SJCRH30 (cell line): ENCODE measurements around the gene MKNK1. TPM values are rescaled to one million over a fixed set of nuclear protein-coding genes. Genes with fewer than 3 reads are reported as not detected.
A peak's percentile ranks its signal among the peaks of the same experiment; 100 is the strongest.

ENCODE experiments used
- DNase-seq, 2 experiments: peaks; one replicate each; pipeline ENCODE4 v3.0.0-alpha.2; 2015 to 2020
- H3K27ac ChIP-seq: fragments of 250-450 bp; sonication (Bioruptor Pico); 2 replicates; pipeline ENCODE4 v1.5.1; 2020; ENCODE audit warnings: mild to moderate bottlenecking, moderate library complexity
- H3K27me3 ChIP-seq: fragments of 250-450 bp; sonication (Bioruptor Pico); 2 replicates; pipeline ENCODE4 v1.5.1; 2020; ENCODE audit warnings: mild to moderate bottlenecking, moderate library complexity
- H3K36me3 ChIP-seq: fragments of 250-450 bp; sonication (Bioruptor Pico); 2 replicates; pipeline ENCODE4 v1.5.1; 2020; ENCODE audit warnings: mild to moderate bottlenecking, moderate library complexity
- H3K4me1 ChIP-seq: fragments of 250-450 bp; sonication (Bioruptor Pico); 2 replicates; pipeline ENCODE4 v1.5.1; 2020; ENCODE audit warnings: mild to moderate bottlenecking, moderate library complexity
- H3K4me3 ChIP-seq: fragments of 250-450 bp; sonication (Bioruptor Pico); 2 replicates; pipeline ENCODE4 v1.5.1; 2020; ENCODE audit warnings: mild to moderate bottlenecking, moderate library complexity
- H3K9me3 ChIP-seq: fragments of 250-450 bp; sonication (Bioruptor Pico); replicated peaks from 2 replicates; pipeline ENCODE4 v1.5.1; 2020; ENCODE audit warnings: mild to moderate bottlenecking, moderate library complexity
- total RNA-seq: library from RNA; depleted of rRNA; stranded (reverse); fragments of >200 nt; shearing (Covaris generic); gene quantifications from 2 replicates; pipeline ENCODE4 v1.2.3, GENCODE V29; 2014

The MKNK1 gene
- total RNA-seq, 1 experiment from 2014 or later: 25.1 TPM

DNA sequence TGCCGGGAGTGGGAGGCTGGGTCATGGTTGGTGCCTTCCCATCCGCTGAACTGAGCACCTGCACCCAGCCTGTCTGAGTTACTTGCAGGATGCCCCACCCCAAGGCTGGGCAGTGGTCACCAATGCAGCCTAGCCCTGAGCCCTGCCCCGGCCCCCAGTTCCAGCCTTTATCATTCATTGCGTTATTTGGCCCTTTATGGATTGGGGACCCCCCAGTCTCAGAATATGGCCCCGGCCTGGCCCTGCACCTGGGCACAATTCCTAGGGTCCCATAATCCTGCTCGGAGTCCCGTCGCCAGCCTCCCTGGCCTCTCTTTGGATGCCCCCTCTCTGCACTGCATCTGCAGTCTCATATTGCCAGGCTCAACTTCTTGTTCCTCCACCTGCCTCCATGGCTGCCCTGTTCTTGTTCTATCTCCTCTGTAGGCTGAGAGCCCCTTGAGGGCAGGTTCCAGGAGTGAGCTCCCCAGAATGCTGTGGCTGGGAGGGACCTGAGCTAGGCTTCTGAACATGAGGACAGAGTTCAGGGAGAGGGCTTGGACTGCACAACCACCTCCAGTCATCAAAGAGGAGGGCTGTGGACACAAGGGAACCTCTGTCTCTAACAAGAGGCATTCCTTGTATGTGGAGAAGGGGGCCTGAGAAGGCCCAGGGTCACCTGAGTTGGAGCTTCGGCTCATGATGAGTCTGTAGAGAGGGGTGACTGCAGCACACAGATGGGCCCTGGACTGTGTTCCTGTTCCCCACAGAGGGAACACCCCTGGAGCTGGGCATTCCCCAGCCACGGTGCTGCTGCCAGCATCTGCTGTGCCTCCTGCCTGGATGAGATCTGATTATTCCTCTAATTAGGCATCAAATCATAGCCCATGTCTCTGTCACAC is 51.5 kb downstream of the MKNK1 start:
- no peak for DNase-seq
- no peaks in the 10 kb centered on the region for H3K4me1 ChIP-seq
- H3K36me3 ChIP-seq: no peaks in the 10 kb centered on the region
- no peaks in the 10 kb centered on the region for H3K27me3 ChIP-seq
- H3K27ac ChIP-seq: no peak overlapping the region
- no peaks in the 10 kb centered on the region for H3K9me3 ChIP-seq
- no peak overlapping the region for H3K4me3 ChIP-seq

DNA sequence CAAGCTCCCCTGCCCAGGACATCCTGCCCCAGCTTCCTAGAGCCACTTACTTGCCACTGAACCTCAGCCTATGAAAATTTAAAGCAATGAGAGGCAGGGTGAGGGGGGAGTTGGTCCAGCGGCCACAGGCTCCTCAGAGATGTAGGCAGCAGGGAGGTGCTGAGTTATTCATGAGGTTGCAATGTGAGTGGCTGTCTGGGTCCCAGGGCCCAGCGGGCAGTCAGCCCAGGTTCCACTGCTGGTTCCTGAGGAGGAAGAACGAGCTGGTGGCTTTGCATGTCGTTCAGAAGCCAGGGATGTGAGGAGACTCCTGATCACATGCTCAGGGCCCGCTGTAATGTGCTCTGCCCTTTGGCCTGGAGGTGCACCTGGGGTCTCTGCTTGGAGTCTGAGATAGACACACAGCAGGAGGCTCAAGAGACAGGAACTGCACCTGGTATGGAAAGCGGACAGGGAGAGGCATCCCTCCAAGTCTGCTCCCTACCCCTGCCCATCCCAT is 52.4 kb downstream of the MKNK1 start, which contains the start of gene KNCN:
Gene KNCN, minus strand, starts transcription at position 51 of the 499 bp plus-strand sequence. CDS start 432 bp downstream, outside the sequence.
- no peaks in the 10 kb centered on the region for H3K27me3 ChIP-seq
- peak within 1 kb of the TSS; percentile 36 for H3K4me3 ChIP-seq
- no peak within 1 kb of the TSS for H3K27ac ChIP-seq
- DNase-seq: no peak
- no peaks in the 10 kb centered on the region for H3K4me1 ChIP-seq
- no peaks in the 10 kb centered on the region for H3K36me3 ChIP-seq
- H3K9me3 ChIP-seq: no peaks in the 10 kb centered on the region

DNA sequence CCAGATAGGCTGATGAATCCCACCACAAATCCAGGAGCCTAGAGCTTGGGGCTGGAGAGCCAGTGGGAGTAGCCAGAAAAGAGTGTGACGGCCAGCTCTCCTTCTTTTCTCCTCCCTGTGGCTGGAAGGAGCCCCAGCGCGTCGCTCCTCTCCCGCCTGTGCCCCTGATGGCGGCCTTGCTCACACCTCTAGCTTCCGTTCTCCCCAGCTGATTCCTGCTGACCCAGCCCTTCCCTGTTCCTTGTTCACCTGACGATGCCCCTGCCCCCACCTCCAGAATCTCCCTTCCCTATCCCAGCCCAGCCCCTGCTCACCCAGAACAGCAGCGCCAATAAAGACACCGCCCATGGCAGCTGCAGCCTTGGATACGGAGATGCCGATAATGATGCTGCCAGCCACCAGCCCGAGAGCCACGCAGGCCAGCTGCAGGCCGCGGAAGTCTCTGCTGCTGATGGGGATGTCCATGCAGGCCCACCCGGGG is 53.3 kb downstream of the MKNK1 start:
- Histone ChIP-seq H3K4me1 (no peaks in the 10 kb centered on the region), H3K27me3 (0 out of 2 replicates have a peak, but pooled peaks cover 3% of the 10 kb centered on the region), H3K36me3 (no peaks in the 10 kb centered on the region), H3K9me3 (no peaks in the 10 kb centered on the region), H3K27ac (no peak overlapping the region), H3K4me3 (peak overlapping the region; percentile 36)
- peak; percentile 66 to 70 for DNase-seq

DNA sequence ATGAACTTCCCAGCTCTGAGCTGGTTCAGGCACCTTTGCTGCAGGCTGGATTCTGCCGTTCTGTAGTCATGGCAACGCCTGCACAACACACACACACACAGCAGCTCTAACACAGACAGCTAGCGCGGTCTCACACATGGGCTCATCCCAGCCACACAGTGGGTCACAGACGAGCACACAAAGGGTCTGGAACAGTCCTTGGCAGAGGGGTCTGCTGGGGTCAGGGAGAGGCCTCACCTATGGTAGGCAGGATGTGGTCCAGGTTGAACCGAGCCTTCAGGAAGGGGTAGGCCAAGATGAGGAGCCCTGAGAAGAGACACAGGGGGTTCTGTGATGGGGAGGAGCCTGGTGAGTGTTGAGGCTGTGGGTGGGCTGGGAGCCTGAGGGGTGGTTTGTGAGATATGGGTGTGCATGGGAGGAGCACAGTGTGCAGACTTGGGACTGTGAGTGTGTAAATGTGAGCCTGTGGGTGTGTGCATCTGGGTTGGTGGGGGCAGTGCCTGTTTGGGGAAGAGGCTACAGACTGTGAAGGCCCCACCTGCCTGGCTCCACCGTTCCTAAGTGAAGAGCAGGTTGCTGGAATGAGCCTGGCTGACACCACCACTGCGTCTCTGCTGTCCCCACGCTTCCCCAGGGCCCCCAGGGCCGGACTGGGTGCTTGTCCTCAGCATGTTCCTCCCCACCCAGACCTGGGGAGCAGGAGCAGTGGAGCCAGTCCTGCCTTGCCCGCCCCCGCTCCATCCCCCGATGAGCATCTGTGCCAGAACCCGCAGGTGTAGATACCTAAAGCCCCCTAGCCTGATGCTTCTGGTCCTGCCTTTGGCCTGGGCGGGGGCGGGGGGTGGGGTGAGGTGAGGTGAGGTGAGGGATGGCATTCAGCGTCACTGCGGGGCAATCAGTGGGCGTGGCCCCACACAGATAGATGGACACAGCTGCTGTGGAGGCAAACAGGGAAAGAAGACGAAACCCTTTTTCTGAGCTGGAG is 54.1 kb downstream of the MKNK1 start:
- no peaks in the 10 kb centered on the region for H3K9me3 ChIP-seq
- peak overlapping the region; percentile 36 for H3K4me3 ChIP-seq
- H3K27ac ChIP-seq: no peak overlapping the region
- no peaks in the 10 kb centered on the region for H3K4me1 ChIP-seq
- no peaks in the 10 kb centered on the region for H3K36me3 ChIP-seq
- DNase-seq: peak; percentile 57 to 73
- peaks cover 8% of the 10 kb centered on the region for H3K27me3 ChIP-seq

DNA sequence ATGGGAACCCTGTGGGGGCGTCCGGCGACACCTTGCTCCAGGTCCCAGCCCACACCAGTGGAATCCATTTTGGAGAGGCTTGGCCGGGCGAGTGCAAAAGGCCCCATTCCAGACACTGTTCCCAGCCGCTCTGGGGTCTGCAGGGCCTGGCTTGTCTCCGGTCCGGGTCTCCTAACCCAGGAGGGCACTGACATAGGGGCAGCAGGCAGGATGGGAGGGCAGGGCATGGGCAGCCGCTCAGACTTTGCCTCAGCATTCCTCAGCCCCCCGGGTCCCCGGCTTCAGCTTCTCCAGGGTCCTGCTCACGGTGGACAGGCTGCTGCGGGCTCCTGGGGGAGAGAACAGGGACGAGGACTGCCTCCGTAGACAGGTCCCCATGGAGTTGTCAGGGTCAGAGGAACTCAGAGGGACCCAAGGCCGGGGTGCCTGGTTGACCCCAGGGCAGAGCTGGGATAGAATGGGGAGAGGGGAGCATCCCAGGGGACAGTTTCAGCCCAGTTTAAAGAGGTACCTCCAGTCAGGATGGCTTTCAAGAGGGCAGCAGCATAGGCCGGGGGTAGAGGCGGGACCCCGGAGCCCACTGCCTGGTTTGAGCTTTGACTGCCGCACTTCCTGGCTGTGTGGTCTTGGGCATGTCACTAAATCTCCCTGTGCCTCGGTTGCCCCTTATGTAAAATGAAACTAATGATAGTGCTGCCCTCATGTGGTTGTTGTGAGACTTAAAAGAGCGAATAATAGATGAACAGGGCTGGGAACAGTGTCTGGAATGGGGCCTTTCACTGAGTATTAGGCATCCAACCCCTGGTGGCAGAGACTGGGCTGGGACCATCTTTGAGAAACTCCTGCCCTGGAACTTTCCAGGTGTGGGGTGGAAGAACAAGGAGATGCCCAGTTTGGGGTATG is 56.3 kb downstream of the MKNK1 start:
- DNase-seq: peak; percentile 29 to 68
- H3K27ac ChIP-seq: no peak overlapping the region
- H3K4me1 ChIP-seq: no peaks in the 10 kb centered on the region
- H3K4me3 ChIP-seq: no peak overlapping the region
- H3K9me3 ChIP-seq: no peaks in the 10 kb centered on the region
- H3K27me3 ChIP-seq: peaks cover 10% of the 10 kb centered on the region
- no peaks in the 10 kb centered on the region for H3K36me3 ChIP-seq

DNA sequence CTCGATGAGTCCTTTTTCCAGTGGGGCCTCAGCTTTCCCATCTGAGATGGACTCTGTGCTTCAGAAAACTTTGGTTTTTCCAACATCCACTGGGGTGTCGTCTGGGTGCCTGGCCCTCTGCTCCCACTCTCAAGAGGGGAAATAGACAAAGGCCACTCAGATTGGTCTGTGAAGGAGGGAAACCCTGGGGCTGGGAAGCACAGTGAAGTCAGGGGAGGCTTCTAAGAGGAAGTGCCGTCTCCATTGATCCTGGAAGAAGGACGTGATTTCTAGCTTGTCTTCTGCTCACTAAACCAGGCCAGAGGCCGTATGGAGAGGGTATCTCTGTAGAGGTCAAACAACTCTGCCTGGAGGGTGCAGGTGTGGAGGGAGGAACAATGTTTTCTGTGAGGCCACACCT is 57.9 kb downstream of the MKNK1 start:
- Histone ChIP-seq H3K4me3 (no peak overlapping the region), H3K4me1 (no peaks in the 10 kb centered on the region), H3K27me3 (peaks cover 19% of the 10 kb centered on the region), H3K36me3 (no peaks in the 10 kb centered on the region), H3K27ac (no peak overlapping the region), H3K9me3 (no peaks in the 10 kb centered on the region)
- no peak for DNase-seq

DNA sequence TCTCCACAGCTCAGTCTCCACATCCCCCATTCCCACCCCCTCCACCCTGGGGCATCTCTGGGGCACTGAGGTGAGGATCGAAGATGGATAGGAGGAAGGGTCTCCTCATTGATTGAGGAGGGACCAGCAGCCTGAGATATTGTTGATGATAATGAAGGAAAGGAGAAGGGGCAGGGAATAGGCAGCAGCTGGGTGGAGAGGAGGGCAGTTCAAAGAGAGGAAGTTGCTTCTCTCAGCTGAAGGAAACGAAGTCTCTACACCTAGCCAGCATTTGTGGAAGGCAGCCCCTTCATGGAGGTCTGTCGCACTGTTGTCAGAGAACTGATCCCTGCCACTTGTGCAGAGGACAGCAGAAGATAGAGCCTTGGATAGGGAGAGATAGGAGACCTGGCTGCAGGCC is 58.3 kb downstream of the MKNK1 start:
- Histone ChIP-seq H3K4me1 (no peaks in the 10 kb centered on the region), H3K9me3 (no peaks in the 10 kb centered on the region), H3K27me3 (peaks cover 19% of the 10 kb centered on the region), H3K36me3 (no peaks in the 10 kb centered on the region), H3K27ac (no peak overlapping the region), H3K4me3 (no peak overlapping the region)
- DNase-seq: no peak

DNA sequence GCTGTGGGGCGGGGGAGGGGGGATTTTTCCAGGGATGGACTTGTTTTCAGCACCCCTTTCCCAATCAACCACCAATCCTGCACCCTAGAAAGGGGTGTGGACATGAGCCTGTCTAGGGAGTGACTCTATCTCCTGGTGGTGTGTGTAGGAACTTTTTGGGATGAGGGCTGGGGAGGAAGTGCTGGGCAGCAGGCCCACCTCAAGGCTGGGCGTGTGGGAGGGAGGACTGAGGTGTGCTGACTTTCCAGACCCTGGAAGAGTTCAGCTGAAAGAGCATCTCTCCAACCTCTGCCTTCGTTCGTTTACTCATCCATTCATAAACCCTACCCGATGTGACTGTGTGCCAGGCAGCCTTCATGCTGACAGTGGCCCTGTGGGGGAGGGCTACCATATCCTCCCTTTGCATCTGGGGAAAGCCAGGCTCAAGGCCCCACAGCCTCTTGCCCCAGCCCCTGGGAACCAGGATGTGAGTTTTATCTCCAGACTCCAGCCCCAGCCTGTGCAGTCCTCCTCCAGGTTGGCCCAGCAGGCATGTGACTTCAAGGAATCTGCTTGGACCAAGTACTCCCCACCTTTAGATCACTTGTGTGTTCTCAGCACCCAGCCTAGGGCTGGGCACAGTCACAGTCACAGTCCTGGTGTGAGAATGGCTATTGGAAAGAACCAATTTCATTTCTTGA is 59.4 kb downstream of the MKNK1 start:
- Histone ChIP-seq H3K27me3 (peaks cover 19% of the 10 kb centered on the region), H3K4me3 (no peak overlapping the region), H3K27ac (no peak overlapping the region), H3K9me3 (no peaks in the 10 kb centered on the region), H3K4me1 (no peaks in the 10 kb centered on the region), H3K36me3 (no peaks in the 10 kb centered on the region)
- DNase-seq: no peak

DNA sequence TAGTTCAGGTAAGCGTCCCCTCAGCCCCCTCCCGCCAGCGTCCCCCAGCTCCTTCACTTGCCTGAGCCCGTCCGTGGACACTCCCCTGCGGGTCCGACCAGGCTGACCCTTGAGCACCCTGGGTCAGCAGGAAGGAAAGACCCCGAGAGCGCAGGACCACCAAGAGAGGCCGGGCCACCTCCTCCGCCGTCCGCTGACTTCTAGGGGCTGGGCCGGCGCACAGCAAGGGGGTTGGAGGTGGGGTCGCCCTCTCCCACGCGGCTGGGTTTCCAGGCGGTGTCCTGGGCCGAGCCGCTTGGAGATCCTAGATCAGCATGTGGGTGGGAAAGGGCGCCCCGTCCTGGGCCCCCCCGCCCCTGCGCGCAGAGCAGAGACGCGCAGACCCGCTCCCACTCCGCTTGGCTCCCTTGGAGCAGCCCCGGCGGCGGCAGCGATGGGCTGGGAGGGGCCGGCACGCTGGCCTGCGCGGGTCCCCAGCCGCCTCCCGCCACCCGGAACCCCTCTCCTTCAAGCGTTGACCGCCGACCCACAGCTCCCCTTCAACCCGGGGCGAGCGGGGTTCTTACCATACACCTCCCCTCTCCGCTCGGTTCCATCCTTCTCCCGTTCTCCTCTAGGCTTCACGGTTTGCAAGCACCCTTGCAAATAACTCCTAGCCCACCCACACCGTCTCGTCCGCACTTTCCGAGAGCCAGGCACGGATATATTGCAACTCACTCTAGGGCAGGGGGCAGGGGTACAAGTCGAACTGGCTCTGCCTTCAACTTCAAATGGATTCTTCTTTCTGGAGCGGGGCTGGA is 60.1 kb downstream of the MKNK1 start:
- H3K27me3 ChIP-seq: peaks cover 19% of the 10 kb centered on the region
- H3K27ac ChIP-seq: no peak overlapping the region
- DNase-seq: no peak
- no peaks in the 10 kb centered on the region for H3K4me1 ChIP-seq
- no peaks in the 10 kb centered on the region for H3K9me3 ChIP-seq
- H3K36me3 ChIP-seq: no peaks in the 10 kb centered on the region
- no peak overlapping the region for H3K4me3 ChIP-seq

DNA sequence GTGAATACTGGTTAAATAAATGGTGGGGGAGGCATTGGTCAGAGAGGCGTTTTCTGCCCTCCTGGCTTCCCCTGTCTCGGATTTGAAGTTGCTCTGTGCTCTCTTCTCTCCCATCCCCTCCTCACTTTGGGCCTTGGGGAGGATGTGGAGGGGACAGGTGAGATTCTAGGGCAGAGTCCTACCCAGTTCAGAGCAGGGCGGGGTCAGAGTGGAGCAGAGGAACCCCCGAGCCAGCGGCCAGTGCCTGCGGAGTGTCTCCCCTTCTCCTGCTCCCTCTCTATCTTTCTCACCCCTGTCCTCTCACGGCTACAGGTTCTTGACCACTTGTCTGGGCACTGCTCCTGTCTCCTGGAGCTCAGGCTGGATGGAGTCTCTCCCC is 60.7 kb downstream of the MKNK1 start:
- Histone ChIP-seq H3K27ac (no peak overlapping the region), H3K4me3 (no peak overlapping the region), H3K27me3 (peaks cover 19% of the 10 kb centered on the region), H3K9me3 (no peaks in the 10 kb centered on the region), H3K4me1 (no peaks in the 10 kb centered on the region), H3K36me3 (no peaks in the 10 kb centered on the region)
- DNase-seq: no peak

DNA sequence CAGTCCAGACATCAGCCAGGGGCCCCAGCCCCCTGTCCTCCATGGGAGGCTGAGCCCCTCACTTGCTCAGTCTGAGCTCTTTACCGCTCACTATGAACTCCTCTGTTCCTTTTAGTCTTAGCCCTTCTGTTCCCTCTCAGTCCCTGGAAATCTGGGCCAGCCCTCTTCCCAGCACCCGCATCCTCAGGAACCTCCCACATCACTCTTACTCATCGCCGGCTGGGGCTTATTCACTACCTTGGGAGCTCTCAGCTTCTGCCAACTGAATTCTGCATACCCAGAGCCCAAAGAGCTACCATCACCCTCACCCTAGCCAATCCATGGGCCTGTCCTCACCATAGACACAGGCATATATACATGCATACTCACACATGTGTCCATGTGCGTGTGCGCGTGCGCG is 64.1 kb downstream of the MKNK1 start:
- no peak overlapping the region for H3K4me3 ChIP-seq
- H3K27ac ChIP-seq: no peak overlapping the region
- no peaks in the 10 kb centered on the region for H3K4me1 ChIP-seq
- H3K9me3 ChIP-seq: peaks cover 8% of the 10 kb centered on the region; the same call in 1 of the 2 replicates
- no peak for DNase-seq
- H3K36me3 ChIP-seq: no peaks in the 10 kb centered on the region
- H3K27me3 ChIP-seq: peaks cover 11% of the 10 kb centered on the region

DNA sequence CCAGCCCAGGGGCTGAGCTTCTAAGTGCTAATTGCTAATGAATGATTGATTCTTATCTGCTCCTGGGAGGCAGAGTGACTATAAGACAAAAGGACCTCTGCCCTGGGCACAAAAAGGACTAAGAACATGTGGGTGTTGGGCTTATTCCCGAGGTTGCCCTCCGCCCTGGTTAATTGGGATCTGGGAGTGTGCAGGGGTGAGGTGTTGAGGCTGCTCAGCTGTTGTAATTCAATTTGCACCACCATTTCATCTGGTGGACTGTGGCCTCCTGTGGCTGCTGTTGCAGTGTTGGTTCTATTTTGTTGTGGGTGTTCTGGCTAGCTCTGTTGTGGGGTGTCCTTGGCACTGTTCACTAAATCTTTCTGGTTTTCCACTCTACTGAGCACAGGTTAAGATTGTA is 65.9 kb downstream of the MKNK1 start:
- Histone ChIP-seq H3K27me3 (0 out of 2 replicates have a peak, but pooled peaks cover 9% of the 10 kb centered on the region), H3K4me1 (no peaks in the 10 kb centered on the region), H3K4me3 (no peak overlapping the region), H3K36me3 (no peaks in the 10 kb centered on the region), H3K27ac (no peak overlapping the region), H3K9me3 (peaks cover 8% of the 10 kb centered on the region; the same call in 1 of the 2 replicates)
- DNase-seq: no peak

DNA sequence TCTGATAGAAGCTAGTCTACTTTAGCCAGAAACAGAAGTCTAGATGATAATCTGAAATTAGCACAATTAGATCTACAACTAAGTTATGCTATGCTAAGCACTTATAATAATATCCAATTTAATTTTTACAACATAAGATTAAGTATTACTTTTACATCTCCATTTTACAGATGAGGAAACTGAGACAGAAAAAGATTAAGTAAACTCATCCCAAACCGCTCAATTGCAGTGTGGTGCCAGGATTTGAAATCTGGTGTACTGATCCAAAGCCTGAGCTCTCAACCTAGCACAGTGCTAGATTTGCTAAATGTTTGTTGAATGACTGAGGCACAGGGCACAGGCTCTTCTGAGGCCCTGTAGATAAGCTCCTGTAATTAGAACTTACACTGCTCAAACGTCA is 66.4 kb downstream of the MKNK1 start:
- Histone ChIP-seq H3K4me1 (no peaks in the 10 kb centered on the region), H3K4me3 (no peak overlapping the region), H3K27me3 (peaks cover 9% of the 10 kb centered on the region; the same call in 1 of the 2 replicates), H3K9me3 (peaks cover 8% of the 10 kb centered on the region; the same call in 1 of the 2 replicates), H3K27ac (no peak overlapping the region), H3K36me3 (no peaks in the 10 kb centered on the region)
- DNase-seq: no peak
